GM18511 (cell line): ENCODE measurements around the gene NKAP.
"Not testable (repeated sequence)": the region's sequence is repeated elsewhere in the genome, so short reads cannot be mapped to it uniquely, and the experiment has no call there.

ENCODE experiments used
- ATAC-seq: cut with Tn5 transposase; IDR thresholded peaks from one replicate; pipeline ENCODE4 v1.9.1; 2021; ENCODE audit warnings: mild to moderate bottlenecking, moderate library complexity; ENCODE audit not compliant: unreplicated experiment

NKAP gene

GRCh38 chrX:119943185-119943988 is at the start of gene NKAP:
Gene NKAP, minus strand, starts transcription at chrX:119943751. Its CDS starts 146 bp downstream, at chrX:119943605.
- peak; percentile 84 for ATAC-seq

GRCh38 chrX:119991005-119991787 is 47.6 kb upstream of the NKAP start:
- no peak for ATAC-seq

- no peak for ATAC-seq
Observed at GRCh38 chrX:119990556-119991004, 47.0 kb upstream of the NKAP start.

GRCh38 chrX:119989905-119990555 is 46.5 kb upstream of the NKAP start:
- ATAC-seq, result no peak

DNA sequence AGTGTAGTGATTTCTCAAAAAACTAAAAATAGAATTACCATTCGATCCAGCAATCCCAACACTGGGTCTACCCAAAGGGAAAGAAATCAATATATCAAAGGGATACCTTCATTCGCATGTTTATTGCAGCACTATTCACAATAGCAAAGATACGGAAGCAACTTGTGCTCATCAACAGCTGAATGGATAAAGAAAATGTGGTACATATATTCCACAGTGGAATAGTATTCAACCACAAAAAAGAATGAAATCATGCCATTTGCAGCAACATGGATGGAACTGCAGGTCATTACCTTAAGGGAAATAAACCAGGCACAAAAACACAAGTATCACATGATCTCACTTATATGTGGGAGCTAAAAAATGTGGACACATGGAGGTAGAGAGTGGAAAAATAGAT is 42.7 kb upstream of the NKAP start:
- no peak for ATAC-seq

GRCh38 chrX:119984652-119985051 is 41.1 kb upstream of the NKAP start:
- ATAC-seq, result no peak

- ATAC-seq, result no peak
Observed at GRCh38 chrX:119983494-119983893, 39.9 kb upstream of the NKAP start.

DNA sequence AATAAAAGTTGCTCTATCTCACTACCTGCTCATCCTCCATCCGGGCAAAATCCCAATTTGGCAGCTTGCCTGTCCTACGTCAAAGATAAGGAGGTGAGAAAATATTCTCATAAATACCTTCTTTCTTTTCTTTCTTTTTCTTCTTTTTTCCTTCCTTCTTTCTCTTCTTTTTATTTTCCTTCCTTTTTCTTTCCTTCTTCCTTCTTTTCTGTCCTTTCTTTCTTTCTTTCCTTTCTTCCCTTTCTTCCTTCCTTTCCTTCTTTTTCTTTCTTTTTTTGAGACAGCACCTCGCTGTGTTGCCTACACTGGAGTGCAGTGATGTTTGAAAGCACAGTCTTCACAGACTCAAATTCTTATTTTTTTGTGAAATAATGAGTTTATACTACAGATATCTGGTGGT is 38.6 kb upstream of the NKAP start:
- no peak for ATAC-seq

GRCh38 chrX:119981286-119982070 is 37.9 kb upstream of the NKAP start:
- peak; percentile 58 for ATAC-seq

- not testable (repeated sequence) for ATAC-seq
Observed at GRCh38 chrX:119977172-119977571, 33.6 kb upstream of the NKAP start.

GRCh38 chrX:119971184-119971583 is 27.6 kb upstream of the NKAP start:
- no peak for ATAC-seq

DNA sequence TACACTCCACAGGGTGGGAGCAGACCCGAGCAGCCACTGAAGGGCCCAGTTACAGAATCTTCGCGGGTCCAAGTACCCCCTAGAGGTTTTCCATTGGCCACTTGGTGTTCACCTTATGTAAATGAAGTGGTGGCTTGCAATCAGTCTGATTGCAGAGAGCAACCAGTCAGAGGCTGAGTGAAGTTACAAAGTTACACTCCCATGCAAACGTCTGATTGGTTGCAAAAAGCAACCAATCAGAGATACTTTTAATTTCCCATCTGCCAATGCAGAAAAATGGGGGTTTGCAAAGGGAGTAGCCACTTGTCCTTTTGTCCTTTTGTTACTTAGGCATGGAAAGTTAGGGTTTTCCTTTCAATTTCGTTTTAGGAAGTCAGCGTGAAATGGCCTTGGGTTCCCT is 27.0 kb upstream of the NKAP start:
- no peak for ATAC-seq

GRCh38 chrX:119966837-119967236 is 23.3 kb upstream of the NKAP start:
- not testable (repeated sequence) for ATAC-seq

DNA sequence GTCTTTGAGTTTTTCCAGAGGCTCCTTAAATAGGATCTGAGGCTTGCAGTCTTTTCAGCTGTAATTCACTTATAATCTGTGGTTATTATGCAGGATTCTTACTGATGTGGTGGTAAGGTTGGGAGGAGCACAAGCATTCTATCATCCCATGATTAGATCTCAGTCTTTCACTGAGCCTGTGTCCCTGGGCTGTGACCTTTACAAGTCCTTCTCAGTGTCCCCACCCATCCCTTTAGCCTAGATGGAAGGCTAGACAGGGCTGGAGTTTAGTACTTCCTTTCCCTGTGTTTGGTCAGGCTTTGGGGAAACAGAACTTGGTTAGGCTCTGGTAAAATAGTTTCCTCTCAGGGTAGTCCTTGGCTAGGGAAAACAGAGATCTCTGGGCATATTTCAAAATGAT is 17.1 kb upstream of the NKAP start:
- no peak for ATAC-seq

GRCh38 chrX:119955807-119956570 is 12.4 kb upstream of the NKAP start:
- not testable (repeated sequence) for ATAC-seq

GRCh38 chrX:119954374-119954773 is 10.8 kb upstream of the NKAP start:
- no peak for ATAC-seq

DNA sequence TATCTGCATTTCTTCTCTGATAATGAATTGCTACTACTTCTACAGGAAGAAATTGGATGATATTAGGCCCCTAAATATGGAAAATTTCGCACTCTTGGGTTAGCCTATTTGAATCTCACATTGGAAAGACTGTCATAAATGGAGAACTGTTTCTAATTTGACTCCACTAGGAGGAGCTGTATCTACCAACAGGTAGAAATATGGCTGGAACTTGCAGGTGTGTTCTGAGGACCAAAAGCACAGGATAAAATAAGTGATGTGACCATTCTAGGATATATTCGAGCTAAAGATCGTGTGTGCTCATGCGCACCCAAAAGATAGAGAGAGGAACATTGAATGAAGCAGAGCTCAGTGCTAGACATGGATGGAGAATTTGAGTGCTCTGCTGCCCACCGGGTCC is 4.8 kb upstream of the NKAP start:
- no peak for ATAC-seq

GRCh38 chrX:119945481-119945880 is 1.9 kb upstream of the NKAP start:
- ATAC-seq, result no peak

DNA sequence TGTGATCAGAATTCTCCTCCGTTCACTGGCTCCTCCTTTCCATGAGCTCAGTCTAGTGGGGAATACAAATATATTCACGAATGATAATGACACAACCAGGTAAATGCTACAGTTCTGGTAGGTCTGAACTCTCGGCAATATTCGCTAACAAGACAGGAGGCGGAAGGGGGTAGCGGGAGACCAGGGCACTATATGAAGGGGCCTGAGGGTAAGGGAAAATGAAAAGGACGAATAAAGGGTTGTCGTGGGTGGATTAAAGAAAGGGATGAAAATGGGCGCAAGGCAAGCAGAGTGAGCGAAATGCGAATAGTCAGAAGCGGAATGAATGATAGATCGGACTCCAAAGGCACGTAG is 743 bp downstream of the NKAP start:
- peak; percentile 27 for ATAC-seq

DNA sequence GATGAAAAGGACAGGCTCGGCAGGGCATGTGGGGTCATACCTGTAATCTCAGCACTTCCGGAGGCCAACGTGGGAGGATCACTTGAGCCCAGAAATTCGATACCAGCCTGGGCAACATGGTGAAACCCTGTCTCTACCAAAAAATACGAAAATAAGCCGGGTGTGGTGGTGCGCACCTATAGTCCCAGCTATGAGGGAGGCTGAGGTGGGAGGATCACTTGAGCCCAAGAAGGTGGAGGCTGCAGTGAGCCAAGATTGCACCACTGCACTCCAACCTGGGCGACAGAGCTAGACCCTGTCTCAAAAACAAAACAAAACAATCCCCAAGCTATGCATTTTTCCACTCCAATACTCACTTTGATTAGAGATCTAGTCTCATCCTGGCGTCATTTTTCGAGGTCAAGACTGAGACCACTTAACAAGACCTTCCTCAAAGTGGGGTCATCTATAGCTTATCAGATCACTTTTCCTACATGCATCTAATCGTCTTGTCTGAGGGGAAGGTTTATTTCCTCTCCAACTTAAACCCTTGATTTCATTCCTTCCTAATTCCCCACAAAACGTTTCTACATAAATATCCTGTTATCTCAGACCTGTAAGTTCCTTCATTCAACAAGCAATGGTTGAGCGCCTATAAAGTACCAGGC is 1.3 kb downstream of the NKAP start:
- ATAC-seq, result no peak
